HL-60 (cell line): Measurements from ENCODE around the gene ABLIM1.

Source experiments
- GABPA ChIP-seq: IDR thresholded peaks from 2 replicates; pipeline ENCODE4 v1.6.1; 2012; ENCODE audit warnings: low read depth
- POLR2AphosphoS5 ChIP-seq: IDR thresholded peaks from 2 replicates; pipeline ENCODE4 v1.6.1; 2012; ENCODE audit warnings: low read depth
- TF ChIP-seq, protein P1 (sequence below): IDR thresholded peaks from 2 replicates; pipeline ENCODE4 v1.6.1; 2012; ENCODE audit warnings: low read depth; ENCODE audit not compliant: insufficient replicate concordance

DNA sequence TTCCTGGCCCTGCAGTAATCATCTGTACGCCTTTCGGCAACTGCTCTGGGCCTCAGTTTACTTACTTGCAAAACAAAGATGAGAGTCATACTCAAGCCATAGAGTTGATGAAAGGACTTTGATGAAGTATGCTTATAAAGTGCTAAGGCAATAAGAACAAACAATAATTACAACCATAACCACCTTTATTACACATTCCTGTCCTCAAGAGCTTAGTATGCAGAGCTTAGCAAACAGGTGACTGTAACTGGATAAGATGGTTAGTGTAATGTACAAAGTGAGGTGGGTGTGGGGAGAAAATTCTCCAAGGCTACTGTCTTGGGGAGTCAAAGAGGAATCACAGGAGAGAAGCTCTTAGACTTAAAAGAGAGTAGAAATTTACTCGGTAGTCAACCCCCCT lies 136.8 kb downstream of the ABLIM1 start:
- TF ChIP-seq POLR2AphosphoS5: no peak
- TF ChIP-seq GABPA: no peak
- TF ChIP-seq, protein P1, sequence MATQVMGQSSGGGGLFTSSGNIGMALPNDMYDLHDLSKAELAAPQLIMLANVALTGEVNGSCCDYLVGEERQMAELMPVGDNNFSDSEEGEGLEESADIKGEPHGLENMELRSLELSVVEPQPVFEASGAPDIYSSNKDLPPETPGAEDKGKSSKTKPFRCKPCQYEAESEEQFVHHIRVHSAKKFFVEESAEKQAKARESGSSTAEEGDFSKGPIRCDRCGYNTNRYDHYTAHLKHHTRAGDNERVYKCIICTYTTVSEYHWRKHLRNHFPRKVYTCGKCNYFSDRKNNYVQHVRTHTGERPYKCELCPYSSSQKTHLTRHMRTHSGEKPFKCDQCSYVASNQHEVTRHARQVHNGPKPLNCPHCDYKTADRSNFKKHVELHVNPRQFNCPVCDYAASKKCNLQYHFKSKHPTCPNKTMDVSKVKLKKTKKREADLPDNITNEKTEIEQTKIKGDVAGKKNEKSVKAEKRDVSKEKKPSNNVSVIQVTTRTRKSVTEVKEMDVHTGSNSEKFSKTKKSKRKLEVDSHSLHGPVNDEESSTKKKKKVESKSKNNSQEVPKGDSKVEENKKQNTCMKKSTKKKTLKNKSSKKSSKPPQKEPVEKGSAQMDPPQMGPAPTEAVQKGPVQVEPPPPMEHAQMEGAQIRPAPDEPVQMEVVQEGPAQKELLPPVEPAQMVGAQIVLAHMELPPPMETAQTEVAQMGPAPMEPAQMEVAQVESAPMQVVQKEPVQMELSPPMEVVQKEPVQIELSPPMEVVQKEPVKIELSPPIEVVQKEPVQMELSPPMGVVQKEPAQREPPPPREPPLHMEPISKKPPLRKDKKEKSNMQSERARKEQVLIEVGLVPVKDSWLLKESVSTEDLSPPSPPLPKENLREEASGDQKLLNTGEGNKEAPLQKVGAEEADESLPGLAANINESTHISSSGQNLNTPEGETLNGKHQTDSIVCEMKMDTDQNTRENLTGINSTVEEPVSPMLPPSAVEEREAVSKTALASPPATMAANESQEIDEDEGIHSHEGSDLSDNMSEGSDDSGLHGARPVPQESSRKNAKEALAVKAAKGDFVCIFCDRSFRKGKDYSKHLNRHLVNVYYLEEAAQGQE: no peak
